A673 (cell line): ENCODE measurements around the gene PLD4. TPM values are rescaled to one million over a fixed set of nuclear protein-coding genes. Genes with fewer than 3 reads are reported as not detected.

Experiments
- BruUV-seq: library from RNA; stranded (reverse); fragments of 400-500 nt; replicated peaks from 2 replicates; lab custom pipeline; 2021; lab: Mats Ljungman, UMichigan
- CTCF ChIA-PET: fragments of 300-600 bp; sonication (Branson Sonifier 250); formaldehyde crosslinking; loops from one replicate; lab custom pipeline; 2022; ENCODE audit warnings: antibody characterized with exemption; lab: Charles Lee
- POLR2A ChIA-PET: fragments of 300-600 bp; sonication (Branson Sonifier 250); formaldehyde crosslinking; loops from one replicate; lab custom pipeline; 2022; ENCODE audit warnings: antibody characterized with exemption; ENCODE audit not compliant: low non-redundant PET; lab: Charles Lee
- DNase-seq: peaks from one replicate; pipeline ENCODE4 v3.0.0-alpha.2; 2015; ENCODE audit warnings: low spot score
- H3K27ac ChIP-seq: fragments of 200-600 bp; sonication (generic); 2 replicates; pipeline ENCODE4 v1.5.1; 2016; ENCODE audit warnings: mixed run types, low read depth, mild to moderate bottlenecking, mixed read lengths, antibody characterized with exemption, low read length; ENCODE audit not compliant: poor library complexity, severe bottlenecking
- H3K27me3 ChIP-seq: fragments of 200-600 bp; sonication (generic); replicated peaks from 2 replicates; pipeline ENCODE4 v1.6.1; 2017; ENCODE audit warnings: mixed run types, low read depth, mild to moderate bottlenecking, mixed read lengths, antibody characterized with exemption, low read length; ENCODE audit not compliant: insufficient read depth, poor library complexity
- H3K36me3 ChIP-seq: fragments of 200-600 bp; sonication (generic); 2 replicates; pipeline ENCODE4 v1.6.1; 2016; ENCODE audit warnings: mixed run types, mild to moderate bottlenecking, mixed read lengths, antibody characterized with exemption, low read length; ENCODE audit not compliant: insufficient read depth, poor library complexity, severe bottlenecking
- H3K4me1 ChIP-seq: fragments of 200-600 bp; sonication (generic); 2 replicates; pipeline ENCODE4 v1.6.1; 2017; ENCODE audit warnings: mixed run types, mild to moderate bottlenecking, mixed read lengths, antibody characterized with exemption, low read length; ENCODE audit not compliant: insufficient read depth, poor library complexity, severe bottlenecking
- H3K4me3 ChIP-seq: fragments of 200-600 bp; sonication (generic); 2 replicates; pipeline ENCODE4 v1.5.1; 2016; ENCODE audit warnings: low read depth, mixed run types, mild to moderate bottlenecking, mixed read lengths, low read length; ENCODE audit not compliant: poor library complexity, severe bottlenecking
- H3K9me3 ChIP-seq: fragments of 200-600 bp; sonication (generic); 2 replicates; pipeline ENCODE4 v1.6.1; 2016; ENCODE audit warnings: mixed run types, low read depth, mild to moderate bottlenecking, mixed read lengths, antibody characterized with exemption, low read length; ENCODE audit not compliant: poor library complexity, severe bottlenecking
- CTCF ChIP-seq: fragments of 300-800, 200-600 bp; sonication (generic); conservative IDR thresholded peaks from 2 replicates; pipeline ENCODE4 v1.5.1; 2017; ENCODE audit warnings: low read depth, mild to moderate bottlenecking, antibody characterized with exemption, low read length, moderate library complexity, mixed read lengths
- EZH2 ChIP-seq: fragments of 200-600 bp; sonication (generic); IDR thresholded peaks from 2 replicates; pipeline ENCODE4 v1.6.1; 2017; ENCODE audit warnings: borderline replicate concordance, low read depth, mild to moderate bottlenecking, mixed read lengths, antibody characterized with exemption, low read length; ENCODE audit not compliant: poor library complexity, severe bottlenecking
- intact Hi-C: fragments of 100-400 bp; cut with micrococcal nuclease; formaldehyde crosslinking; loops from one replicate; pipeline ENCODE4 v1.10.0; 2022; ENCODE audit not compliant: unreplicated experiment
- total RNA-seq: library from RNA; stranded (reverse); gene quantifications from 2 replicates; pipeline ENCODE4 v1.2.3, GENCODE V29; 2021

PLD4 gene
- total RNA-seq, 1 experiment from 2014 or later, result not detected

- TF ChIP-seq CTCF, result no peak
- TF ChIP-seq EZH2, result no peak
- CTCF ChIA-PET, result interaction anchor here (0.6 kb wide), 1 partner anchor 472 kb away, joined by 5 read pairs; no protein-coding TSS in a partner anchor
- H3K4me3 ChIP-seq, result no peak overlapping the region
- H3K27me3 ChIP-seq, result no peaks in the 10 kb centered on the region
- no peak overlapping the region for H3K27ac ChIP-seq
- no peaks in the 10 kb centered on the region for H3K36me3 ChIP-seq
- no TSS peak for BruUV-seq
- H3K4me1 ChIP-seq, result no peaks in the 10 kb centered on the region
- POLR2A ChIA-PET, result no interaction called here
- H3K9me3 ChIP-seq, result no peaks in the 10 kb centered on the region
- intact Hi-C loops, result no loop called here
- DNase-seq, result peak; percentile 33
These were observed 25.7 kb upstream of the PLD4 start for GRCh38 chr14:104898870-104899510.

DNA sequence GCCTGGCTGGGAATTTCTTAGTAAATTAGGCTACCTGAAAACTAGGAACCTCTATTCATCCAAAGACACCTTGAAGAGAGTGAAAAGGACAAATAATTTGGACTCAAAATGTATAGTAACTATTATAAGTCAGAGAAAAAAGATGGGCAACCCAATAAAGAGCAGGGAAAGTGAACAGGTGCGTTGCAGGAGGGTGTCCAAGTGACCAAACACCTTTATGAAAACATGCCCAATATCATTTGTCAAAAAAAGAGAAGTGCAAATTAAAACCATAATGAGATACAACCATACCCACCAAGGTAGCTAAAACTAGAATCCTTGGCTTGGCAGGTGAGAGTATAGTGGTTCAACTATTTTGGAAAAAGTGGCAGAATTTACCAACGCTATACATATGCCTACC, 24.9 kb upstream of the PLD4 start:
- Histone ChIP-seq H3K4me3 (no peak overlapping the region), H3K27ac (no peak overlapping the region), H3K27me3 (no peaks in the 10 kb centered on the region), H3K36me3 (no peaks in the 10 kb centered on the region), H3K9me3 (no peaks in the 10 kb centered on the region), H3K4me1 (no peaks in the 10 kb centered on the region)
- TF ChIP-seq EZH2 (no peak), CTCF (no peak)
- no TSS peak for BruUV-seq
- POLR2A ChIA-PET, result no interaction called here
- intact Hi-C loops, result no loop called here
- CTCF ChIA-PET, result no interaction called here
- DNase-seq, result no peak

DNA sequence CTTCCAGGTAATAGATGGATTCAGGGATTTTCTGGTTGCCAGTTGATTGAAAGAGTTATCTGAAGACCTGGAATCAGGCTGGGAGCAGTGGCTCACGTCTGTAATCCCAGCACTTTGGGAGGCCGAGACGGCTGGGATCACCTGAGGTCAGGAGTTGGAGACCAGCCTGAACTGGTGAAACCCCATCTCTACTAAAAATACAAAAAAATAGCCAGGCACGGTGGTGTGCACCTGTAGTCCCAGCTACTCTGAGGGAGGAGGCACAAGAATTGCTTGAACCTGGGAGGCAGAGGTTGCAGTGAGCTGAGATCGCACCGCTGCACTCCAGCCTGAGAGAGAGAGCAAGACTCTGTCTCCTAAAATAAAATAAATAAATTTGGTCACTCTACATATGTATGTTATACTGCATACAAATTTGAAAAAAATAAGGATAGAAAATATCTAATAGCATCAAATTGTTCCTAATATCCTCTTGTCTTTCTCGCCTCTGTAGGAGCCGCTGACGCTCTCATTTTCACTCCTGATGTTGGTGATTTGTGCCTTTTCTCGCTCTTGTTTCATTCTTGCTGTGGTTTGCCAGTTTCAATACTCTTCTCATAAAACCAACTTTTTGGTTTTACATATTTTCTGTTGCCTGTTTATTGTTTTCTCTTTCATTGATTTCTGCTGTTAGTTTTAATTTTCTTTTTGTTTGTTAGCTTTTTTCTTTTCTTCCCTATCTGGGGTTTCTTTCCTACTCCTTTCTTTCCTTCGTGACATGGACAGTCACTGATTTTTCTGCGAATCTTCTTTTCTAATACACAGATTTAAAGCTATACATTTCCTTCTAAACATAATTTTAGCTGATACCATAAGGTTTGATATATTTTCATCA, 23.8 kb upstream of the PLD4 start:
- no TSS peak for BruUV-seq
- ChIA-PET POLR2A (no interaction called here), CTCF (no interaction called here)
- TF ChIP-seq CTCF (no peak), EZH2 (no peak)
- Histone ChIP-seq H3K36me3 (no peaks in the 10 kb centered on the region), H3K4me1 (no peaks in the 10 kb centered on the region), H3K4me3 (no peak overlapping the region), H3K27me3 (no peaks in the 10 kb centered on the region), H3K27ac (no peak overlapping the region), H3K9me3 (no peaks in the 10 kb centered on the region)
- no peak for DNase-seq
- intact Hi-C loops, result no loop called here
